GM19395 (cell line): ENCODE results near the gene FAM163B.

ENCODE experiments used
- ATAC-seq: cut with Tn5 transposase; IDR thresholded peaks from one replicate; pipeline ENCODE4 v1.9.1; 2021; ENCODE audit warnings: mild to moderate bottlenecking, moderate library complexity; ENCODE audit not compliant: unreplicated experiment

Gene FAM163B

GRCh38 chr9:133609311-133610098 lies at the start of gene FAM163B:
TSS of gene FAM163B (minus strand) at chr9:133609389. CDS start at chr9:133580223, 29,166 bp downstream.
- ATAC-seq = no peak

DNA sequence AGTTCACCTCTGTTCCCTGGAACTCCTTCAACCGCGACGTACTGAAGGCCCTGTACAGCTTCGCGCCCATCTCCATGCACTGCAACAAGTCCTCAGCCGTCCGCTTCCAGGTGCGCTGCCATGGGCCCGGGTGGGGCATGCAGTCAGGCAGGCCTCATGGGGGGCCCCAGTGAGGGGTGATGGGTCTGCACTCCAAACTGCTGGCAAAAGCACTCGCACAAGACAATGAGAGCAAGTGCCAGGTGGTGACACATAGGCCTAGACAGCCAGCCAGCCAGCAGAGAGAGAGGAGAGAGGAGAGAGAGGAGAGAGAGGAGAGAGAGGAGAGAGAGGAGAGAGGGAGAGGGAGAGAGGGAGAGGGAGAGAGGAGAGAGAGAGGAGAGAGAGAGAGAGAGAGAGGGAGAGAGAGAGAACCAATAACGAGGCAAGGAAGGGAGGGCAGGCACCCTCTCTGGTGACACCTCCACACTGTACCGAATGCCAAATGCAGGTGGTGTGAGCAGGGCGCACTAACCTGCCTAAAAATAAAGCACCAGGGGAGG lies 48.0 kb upstream of the FAM163B start:
- ATAC-seq = no peak

- no peak for ATAC-seq
Measured at GRCh38 chr9:133656211-133657119, 47.3 kb upstream of the FAM163B start.

- ATAC-seq = no peak
Measured at GRCh38 chr9:133655701-133656100, 46.5 kb upstream of the FAM163B start.

DNA sequence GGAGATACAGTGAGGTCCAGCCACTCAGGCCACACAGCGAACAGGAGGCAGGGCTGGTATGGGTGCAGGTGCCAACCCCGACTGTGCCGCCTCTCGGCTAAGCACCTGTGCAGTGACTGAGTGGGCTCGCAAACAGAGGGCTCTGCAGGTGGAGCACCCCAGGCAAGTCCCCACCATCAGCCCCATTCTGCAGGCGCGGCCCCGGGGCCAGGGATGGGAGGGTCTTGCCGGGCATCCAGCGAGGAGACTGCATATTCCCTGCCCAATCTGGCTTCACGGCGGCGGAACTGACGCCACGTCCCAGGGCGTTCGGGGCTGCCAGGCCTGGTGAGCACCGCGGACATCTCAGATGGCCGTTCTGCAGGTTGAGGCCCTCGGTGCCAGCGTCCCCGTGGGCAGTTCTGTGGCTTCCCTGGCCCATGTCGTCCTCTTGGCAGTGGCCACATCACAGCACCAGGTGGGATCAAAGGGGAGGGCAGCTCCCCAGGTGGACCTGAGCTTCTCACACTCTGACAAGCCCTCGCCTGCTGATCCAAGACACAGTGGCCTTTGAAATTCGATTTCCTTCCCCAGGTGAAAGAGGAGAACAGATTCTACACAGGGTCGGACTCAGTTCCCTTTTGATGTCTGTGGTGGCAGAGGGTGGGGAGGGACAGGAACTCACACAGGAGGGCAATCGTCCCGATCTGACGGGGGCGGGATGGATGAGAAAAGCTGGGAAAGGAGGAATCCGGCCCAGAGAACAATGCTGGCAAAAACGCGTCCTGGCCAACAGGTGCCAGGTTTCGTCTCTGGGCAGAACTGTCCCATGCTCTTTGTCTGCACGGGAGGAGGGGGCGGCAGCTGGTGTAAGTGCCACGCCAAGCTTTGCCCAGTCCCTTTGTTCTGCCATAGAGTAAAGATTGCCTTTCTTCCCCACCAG lies 45.8 kb upstream of the FAM163B start:
- ATAC-seq = no peak

GRCh38 chr9:133653638-133654037 lies 44.4 kb upstream of the FAM163B start:
- ATAC-seq = no peak

- ATAC-seq = no peak
Measured at GRCh38 chr9:133650026-133650425, 40.8 kb upstream of the FAM163B start.

DNA sequence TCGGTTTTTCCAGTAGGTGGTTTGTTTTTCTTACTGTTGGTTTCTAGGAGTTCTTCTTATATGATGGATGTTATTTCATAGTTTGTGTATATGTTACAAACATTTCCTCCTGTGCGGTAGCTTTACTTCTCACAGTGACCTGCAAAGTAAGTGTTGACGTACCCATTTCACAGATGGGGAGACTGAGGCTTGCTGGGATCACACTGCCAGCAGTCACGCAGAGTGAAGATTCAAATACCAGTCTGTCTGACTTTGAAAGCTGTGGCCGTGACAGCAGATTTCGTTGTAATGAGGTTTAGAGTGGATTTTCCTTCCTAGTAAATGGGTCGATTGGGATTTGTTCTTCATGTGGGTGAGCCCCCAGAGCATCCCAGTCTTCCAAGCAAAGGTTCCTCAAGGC lies 40.0 kb upstream of the FAM163B start:
- ATAC-seq = no peak

GRCh38 chr9:133647765-133648469 lies 38.7 kb upstream of the FAM163B start:
- no peak for ATAC-seq

- ATAC-seq = no peak
Measured at GRCh38 chr9:133647148-133647547, 38.0 kb upstream of the FAM163B start.

GRCh38 chr9:133645021-133645765 lies 36.0 kb upstream of the FAM163B start:
- ATAC-seq = no peak

DNA sequence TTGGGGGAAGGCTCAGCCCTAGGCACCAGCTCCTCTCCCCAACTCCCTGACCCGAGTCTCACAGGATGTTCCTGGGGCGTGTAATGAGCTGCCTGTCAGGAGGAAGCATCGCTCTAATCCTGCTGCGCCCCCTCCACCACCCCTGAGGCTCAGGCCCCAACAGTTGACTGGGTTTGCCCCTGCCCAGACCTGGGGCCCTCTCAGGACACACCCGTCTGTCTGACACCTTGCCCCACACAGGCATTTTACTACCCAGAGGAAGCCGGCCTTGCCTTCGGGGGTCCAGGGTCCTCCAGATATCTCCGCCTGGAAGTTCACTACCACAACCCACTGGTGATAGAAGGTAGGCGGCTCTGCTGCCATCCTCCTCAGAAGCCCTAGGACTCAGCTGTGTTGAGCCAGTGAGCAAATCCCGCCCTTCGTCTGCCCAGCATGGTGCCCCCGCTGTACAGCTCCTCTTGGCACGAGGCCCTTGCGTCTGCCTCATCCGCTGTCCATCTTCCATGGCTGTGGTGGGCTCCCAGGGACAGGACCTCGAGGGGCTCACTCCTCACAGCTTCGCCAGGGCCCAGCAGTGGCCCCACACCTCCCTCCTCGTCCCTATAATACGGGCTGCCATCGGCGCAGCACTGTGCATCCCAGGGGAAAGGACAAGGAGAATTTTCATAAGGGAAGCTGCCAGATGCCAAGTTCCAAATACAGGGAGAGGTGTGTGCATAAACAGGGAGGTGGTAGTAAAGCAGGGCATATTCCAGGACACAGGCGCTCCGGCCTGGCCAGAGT lies 35.0 kb upstream of the FAM163B start:
- no peak for ATAC-seq

GRCh38 chr9:133643362-133643755 lies 34.2 kb upstream of the FAM163B start:
- ATAC-seq = no peak

GRCh38 chr9:133642708-133643361 lies 33.6 kb upstream of the FAM163B start:
- no peak for ATAC-seq

GRCh38 chr9:133641861-133642595 lies 32.8 kb upstream of the FAM163B start:
- ATAC-seq = no peak

DNA sequence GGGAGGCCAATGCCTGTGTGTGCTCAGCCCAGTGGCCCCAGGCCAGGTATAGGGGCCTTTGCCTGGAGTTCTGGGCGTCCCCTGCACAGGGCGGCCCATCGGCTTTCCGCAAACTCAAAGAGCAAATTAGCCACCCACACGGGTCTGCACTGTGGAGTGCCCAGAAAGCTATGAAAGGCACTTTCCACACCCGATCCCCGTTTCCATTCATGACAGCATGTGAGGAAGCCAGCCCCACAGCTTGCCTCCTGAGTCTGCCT lies 32.1 kb upstream of the FAM163B start:
- no peak for ATAC-seq

- no peak for ATAC-seq
Measured at GRCh38 chr9:133640580-133641395, 31.6 kb upstream of the FAM163B start.
